Upper lobe of right lung (tissue), 1 donor: Measurements from ENCODE around the gene POU5F2. TPM values are rescaled to one million over a fixed set of nuclear protein-coding genes. Genes with fewer than 3 reads are reported as not detected.

ENCODE experiments used
- ATAC-seq: fragments of 200-7000 bp; cut with Tn5 transposase; one replicate; pipeline ENCODE4 v1.9.1; 2020; ENCODE audit warnings: mild to moderate bottlenecking, moderate library complexity
- DNase-seq: peaks from one replicate; pipeline ENCODE4 v3.0.0-alpha.2; 2020
- H3K27ac ChIP-seq: fragments of 200-600 bp; one replicate; pipeline ENCODE4 v1.8.0; 2022
- H3K27me3 ChIP-seq: fragments of 200-600 bp; one replicate; pipeline ENCODE4 v1.8.0; 2022; ENCODE audit warnings: mild to moderate bottlenecking
- H3K36me3 ChIP-seq: fragments of 200-600 bp; one replicate; pipeline ENCODE4 v1.8.0; 2022
- H3K4me1 ChIP-seq: fragments of 200-600 bp; one replicate; pipeline ENCODE4 v1.8.0; 2022
- H3K4me3 ChIP-seq: fragments of 200-600 bp; one replicate; pipeline ENCODE4 v1.8.0; 2022; ENCODE audit warnings: mild to moderate bottlenecking
- H3K9me3 ChIP-seq: fragments of 200-600 bp; one replicate; pipeline ENCODE4 v1.8.0; 2022
- CTCF ChIP-seq: fragments of 200-600 bp; IDR thresholded peaks from one replicate; pipeline ENCODE4 v1.8.0; 2022; ENCODE audit warnings: antibody characterized with exemption
- intact Hi-C: fragments of 100-400 bp; cut with DNase I; formaldehyde crosslinking; loops from one replicate; pipeline ENCODE4 v1.11.0; 2022
- total RNA-seq: library from RNA; stranded (reverse); fragmentation: NEBNext Ultra II Directional; extraction: Animal tissue kit (Norgen Biotek cat#: 25700); gene quantifications from one replicate; pipeline ENCODE4 v1.2.1, GENCODE V29; 2021
- donor health status: DM: no; HTN: yes; CAD: no; lungs with severe emphysema.

POU5F2 gene
- total RNA-seq, 1 donor from 2014 or later, result 1.6 TPM

GRCh38 chr5:93746406-93747056, 5.1 kb upstream of the POU5F2 start:
- H3K4me3 ChIP-seq, result no peak overlapping the region
- no peak overlapping the region for H3K27ac ChIP-seq
- TF ChIP-seq CTCF, result no peak
- no peaks in the 10 kb centered on the region for H3K27me3 ChIP-seq
- intact Hi-C loops, result no loop called here
- no peak for DNase-seq
- H3K36me3 ChIP-seq, result no peaks in the 10 kb centered on the region
- no peaks in the 10 kb centered on the region for H3K9me3 ChIP-seq
- no peak for ATAC-seq
- H3K4me1 ChIP-seq, result no peaks in the 10 kb centered on the region

GRCh38 chr5:93736284-93736683, 5.1 kb downstream of the POU5F2 start:
- DNase-seq, result no peak
- Histone ChIP-seq H3K9me3 (no peaks in the 10 kb centered on the region), H3K36me3 (no peaks in the 10 kb centered on the region), H3K4me3 (no peak overlapping the region), H3K27me3 (no peaks in the 10 kb centered on the region), H3K4me1 (no peaks in the 10 kb centered on the region), H3K27ac (no peak overlapping the region)
- ATAC-seq, result no peak
- intact Hi-C loops, result no loop called here
- no peak for TF ChIP-seq CTCF

- Histone ChIP-seq H3K4me1 (no peaks in the 10 kb centered on the region), H3K9me3 (no peaks in the 10 kb centered on the region), H3K27ac (no peak overlapping the region), H3K27me3 (no peaks in the 10 kb centered on the region), H3K36me3 (no peaks in the 10 kb centered on the region), H3K4me3 (no peak overlapping the region)
- ATAC-seq (no peak), DNase-seq (no peak)
- intact Hi-C loops, result no loop called here
- no peak for TF ChIP-seq CTCF
These were observed 6.0 kb downstream of the POU5F2 start for GRCh38 chr5:93735378-93735777.

GRCh38 chr5:93731987-93732386, 9.4 kb downstream of the POU5F2 start:
- H3K4me3 ChIP-seq, result no peak overlapping the region
- no peak overlapping the region for H3K27ac ChIP-seq
- ATAC-seq (no peak), DNase-seq (no peak)
- no peak for TF ChIP-seq CTCF
- no peaks in the 10 kb centered on the region for H3K4me1 ChIP-seq
- no peaks in the 10 kb centered on the region for H3K36me3 ChIP-seq
- no peaks in the 10 kb centered on the region for H3K27me3 ChIP-seq
- intact Hi-C loops, result no loop called here
- no peaks in the 10 kb centered on the region for H3K9me3 ChIP-seq

GRCh38 chr5:93726595-93726994, 14.8 kb downstream of the POU5F2 start:
- Histone ChIP-seq H3K9me3 (no peaks in the 10 kb centered on the region), H3K36me3 (no peaks in the 10 kb centered on the region), H3K27ac (no peak overlapping the region), H3K4me1 (no peaks in the 10 kb centered on the region), H3K27me3 (no peaks in the 10 kb centered on the region), H3K4me3 (no peak overlapping the region)
- DNase-seq (no peak), ATAC-seq (no peak)
- TF ChIP-seq CTCF, result no peak
- intact Hi-C loops, result no loop called here

- no peaks in the 10 kb centered on the region for H3K9me3 ChIP-seq
- ATAC-seq (no peak), DNase-seq (no peak)
- no peaks in the 10 kb centered on the region for H3K27me3 ChIP-seq
- intact Hi-C loops, result no loop called here
- no peak overlapping the region for H3K4me3 ChIP-seq
- no peaks in the 10 kb centered on the region for H3K4me1 ChIP-seq
- no peaks in the 10 kb centered on the region for H3K36me3 ChIP-seq
- no peak overlapping the region for H3K27ac ChIP-seq
- TF ChIP-seq CTCF, result no peak
These were observed 16.6 kb downstream of the POU5F2 start for GRCh38 chr5:93724791-93725190.
